ENCODE results near the gene THUMPD3. TPM values are rescaled to one million over a fixed set of nuclear protein-coding genes. Genes with fewer than 3 reads are reported as not detected.

Gene THUMPD3
- total and polyA plus RNA-seq, 2 of the 13 experiments (the other 11 are each of a cell fraction or from before 2014, with no cell fraction given) = 31.2 to 44.1 TPM

DNA sequence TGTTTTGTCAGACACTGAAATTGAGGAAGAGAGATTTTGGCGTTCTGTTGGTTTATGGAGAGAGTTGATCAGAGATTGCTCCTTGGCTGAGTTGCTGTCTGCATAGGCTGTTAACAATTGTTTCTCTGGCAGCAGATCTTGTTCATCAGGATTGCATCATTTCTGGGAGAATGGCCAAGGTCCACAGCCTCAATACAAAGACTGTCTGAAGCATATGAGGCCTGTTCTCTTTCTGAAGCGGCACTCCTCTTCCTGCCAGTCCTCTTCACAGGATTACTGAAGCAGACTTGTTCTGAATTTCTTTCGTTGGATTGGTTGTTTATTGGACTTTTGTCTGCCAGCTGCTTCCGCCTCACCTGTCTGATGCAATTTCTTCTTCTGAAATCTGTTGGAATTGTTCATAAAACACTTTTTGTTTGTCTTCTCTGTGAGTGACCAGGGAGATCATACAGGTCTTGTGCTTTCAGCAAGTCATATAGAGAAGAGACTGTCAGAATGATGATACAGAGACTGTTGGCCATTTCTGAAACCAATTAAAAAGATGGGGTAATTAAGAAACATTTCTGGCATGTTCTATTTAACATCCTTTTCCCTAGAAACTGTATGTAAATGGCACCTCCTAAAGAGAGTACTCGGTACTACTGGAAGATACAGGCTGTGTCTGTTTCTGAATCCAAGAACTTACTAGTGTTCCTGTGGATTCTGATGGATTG lies 60.0 kb downstream of the THUMPD3 start (continued):
- TF ChIP-seq, protein P1, sequence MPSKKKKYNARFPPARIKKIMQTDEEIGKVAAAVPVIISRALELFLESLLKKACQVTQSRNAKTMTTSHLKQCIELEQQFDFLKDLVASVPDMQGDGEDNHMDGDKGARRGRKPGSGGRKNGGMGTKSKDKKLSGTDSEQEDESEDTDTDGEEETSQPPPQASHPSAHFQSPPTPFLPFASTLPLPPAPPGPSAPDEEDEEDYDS (CRISPR knock-in tag; IDR thresholded peaks at IDR 0.05) = peak; percentile 60; the same call in 1 of the 2 replicates
- TF ChIP-seq IRF2 (CRISPR knock-in tag; IDR thresholded peaks at IDR 0.05) = peak; percentile 90
- TF ChIP-seq, protein P2, sequence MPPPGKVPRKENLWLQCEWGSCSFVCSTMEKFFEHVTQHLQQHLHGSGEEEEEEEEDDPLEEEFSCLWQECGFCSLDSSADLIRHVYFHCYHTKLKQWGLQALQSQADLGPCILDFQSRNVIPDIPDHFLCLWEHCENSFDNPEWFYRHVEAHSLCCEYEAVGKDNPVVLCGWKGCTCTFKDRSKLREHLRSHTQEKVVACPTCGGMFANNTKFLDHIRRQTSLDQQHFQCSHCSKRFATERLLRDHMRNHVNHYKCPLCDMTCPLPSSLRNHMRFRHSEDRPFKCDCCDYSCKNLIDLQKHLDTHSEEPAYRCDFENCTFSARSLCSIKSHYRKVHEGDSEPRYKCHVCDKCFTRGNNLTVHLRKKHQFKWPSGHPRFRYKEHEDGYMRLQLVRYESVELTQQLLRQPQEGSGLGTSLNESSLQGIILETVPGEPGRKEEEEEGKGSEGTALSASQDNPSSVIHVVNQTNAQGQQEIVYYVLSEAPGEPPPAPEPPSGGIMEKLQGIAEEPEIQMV (CRISPR knock-in tag; IDR thresholded peaks at IDR 0.05; ENCODE audit: low read depth) = peak; percentile 42; the same call in 1 of the 2 replicates
- TF ChIP-seq HNF4A (CRISPR knock-in tag; IDR thresholded peaks at IDR 0.05) = peak; percentile 97
- TF ChIP-seq, protein P3, sequence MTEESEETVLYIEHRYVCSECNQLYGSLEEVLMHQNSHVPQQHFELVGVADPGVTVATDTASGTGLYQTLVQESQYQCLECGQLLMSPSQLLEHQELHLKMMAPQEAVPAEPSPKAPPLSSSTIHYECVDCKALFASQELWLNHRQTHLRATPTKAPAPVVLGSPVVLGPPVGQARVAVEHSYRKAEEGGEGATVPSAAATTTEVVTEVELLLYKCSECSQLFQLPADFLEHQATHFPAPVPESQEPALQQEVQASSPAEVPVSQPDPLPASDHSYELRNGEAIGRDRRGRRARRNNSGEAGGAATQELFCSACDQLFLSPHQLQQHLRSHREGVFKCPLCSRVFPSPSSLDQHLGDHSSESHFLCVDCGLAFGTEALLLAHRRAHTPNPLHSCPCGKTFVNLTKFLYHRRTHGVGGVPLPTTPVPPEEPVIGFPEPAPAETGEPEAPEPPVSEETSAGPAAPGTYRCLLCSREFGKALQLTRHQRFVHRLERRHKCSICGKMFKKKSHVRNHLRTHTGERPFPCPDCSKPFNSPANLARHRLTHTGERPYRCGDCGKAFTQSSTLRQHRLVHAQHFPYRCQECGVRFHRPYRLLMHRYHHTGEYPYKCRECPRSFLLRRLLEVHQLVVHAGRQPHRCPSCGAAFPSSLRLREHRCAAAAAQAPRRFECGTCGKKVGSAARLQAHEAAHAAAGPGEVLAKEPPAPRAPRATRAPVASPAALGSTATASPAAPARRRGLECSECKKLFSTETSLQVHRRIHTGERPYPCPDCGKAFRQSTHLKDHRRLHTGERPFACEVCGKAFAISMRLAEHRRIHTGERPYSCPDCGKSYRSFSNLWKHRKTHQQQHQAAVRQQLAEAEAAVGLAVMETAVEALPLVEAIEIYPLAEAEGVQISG (CRISPR knock-in tag; IDR thresholded peaks at IDR 0.05) = peak; percentile 79
- peak; percentile 98 for TF ChIP-seq ETV5 (CRISPR knock-in tag; IDR thresholded peaks at IDR 0.05; ENCODE audit: borderline replicate concordance)
- TF ChIP-seq ZNF605 (CRISPR knock-in tag; IDR thresholded peaks at IDR 0.05) = 0 out of 2 replicates have a peak, but pooled peaks have one; percentile 43
- TF ChIP-seq TCF7L2 (IDR thresholded peaks at IDR 0.05; ENCODE audit: low read depth, low read length) = no peak
- TF ChIP-seq KDM2A (CRISPR knock-in tag; IDR thresholded peaks at IDR 0.05; ENCODE audit: borderline replicate concordance, low read depth) = 0 out of 2 replicates have a peak, but pooled peaks have one; percentile 26
- TF ChIP-seq, protein P4, sequence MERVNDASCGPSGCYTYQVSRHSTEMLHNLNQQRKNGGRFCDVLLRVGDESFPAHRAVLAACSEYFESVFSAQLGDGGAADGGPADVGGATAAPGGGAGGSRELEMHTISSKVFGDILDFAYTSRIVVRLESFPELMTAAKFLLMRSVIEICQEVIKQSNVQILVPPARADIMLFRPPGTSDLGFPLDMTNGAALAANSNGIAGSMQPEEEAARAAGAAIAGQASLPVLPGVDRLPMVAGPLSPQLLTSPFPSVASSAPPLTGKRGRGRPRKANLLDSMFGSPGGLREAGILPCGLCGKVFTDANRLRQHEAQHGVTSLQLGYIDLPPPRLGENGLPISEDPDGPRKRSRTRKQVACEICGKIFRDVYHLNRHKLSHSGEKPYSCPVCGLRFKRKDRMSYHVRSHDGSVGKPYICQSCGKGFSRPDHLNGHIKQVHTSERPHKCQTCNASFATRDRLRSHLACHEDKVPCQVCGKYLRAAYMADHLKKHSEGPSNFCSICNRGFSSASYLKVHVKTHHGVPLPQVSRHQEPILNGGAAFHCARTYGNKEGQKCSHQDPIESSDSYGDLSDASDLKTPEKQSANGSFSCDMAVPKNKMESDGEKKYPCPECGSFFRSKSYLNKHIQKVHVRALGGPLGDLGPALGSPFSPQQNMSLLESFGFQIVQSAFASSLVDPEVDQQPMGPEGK (CRISPR knock-in tag; IDR thresholded peaks at IDR 0.05) = peak; percentile 40
- 0 out of 2 replicates have a peak, but pooled peaks have one; percentile 57 for TF ChIP-seq KMT2A (CRISPR knock-in tag; IDR thresholded peaks at IDR 0.05)
- peak; percentile 81; the same call in 1 of the 2 replicates for TF ChIP-seq YEATS2 (CRISPR knock-in tag; IDR thresholded peaks at IDR 0.05; ENCODE audit: borderline replicate concordance)
- 0 out of 2 replicates have a peak, but pooled peaks have one; percentile 29 for TF ChIP-seq MYNN (CRISPR knock-in tag; IDR thresholded peaks at IDR 0.05; ENCODE audit: low read depth)
- peak; percentile 63; the same call in 1 of the 2 replicates for TF ChIP-seq KDM5A (IDR thresholded peaks at IDR 0.05; ENCODE audit: borderline replicate concordance, low read length)
- TF ChIP-seq XRCC5 (optimal IDR thresholded peaks at IDR 0.05; ENCODE audit: low read length) = peak; percentile 72
- peak; percentile 55; the same call in 1 of the 2 replicates for TF ChIP-seq ARNT2 (CRISPR knock-in tag; IDR thresholded peaks at IDR 0.05; ENCODE audit: low read depth)
- no peak for TF ChIP-seq NFRKB (IDR thresholded peaks at IDR 0.05)
- TF ChIP-seq, protein P5, sequence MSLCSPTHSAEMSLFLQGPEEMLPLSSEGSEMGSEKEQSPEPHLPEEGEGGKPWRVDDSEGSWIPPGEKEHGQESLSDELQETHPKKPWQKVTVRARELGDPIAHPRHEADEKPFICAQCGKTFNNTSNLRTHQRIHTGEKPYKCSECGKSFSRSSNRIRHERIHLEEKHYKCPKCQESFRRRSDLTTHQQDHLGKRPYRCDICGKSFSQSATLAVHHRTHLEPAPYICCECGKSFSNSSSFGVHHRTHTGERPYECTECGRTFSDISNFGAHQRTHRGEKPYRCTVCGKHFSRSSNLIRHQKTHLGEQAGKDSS (CRISPR knock-in tag; IDR thresholded peaks at IDR 0.05; ENCODE audit: borderline replicate concordance, low read depth) = no peak
- TF ChIP-seq, protein P6, sequence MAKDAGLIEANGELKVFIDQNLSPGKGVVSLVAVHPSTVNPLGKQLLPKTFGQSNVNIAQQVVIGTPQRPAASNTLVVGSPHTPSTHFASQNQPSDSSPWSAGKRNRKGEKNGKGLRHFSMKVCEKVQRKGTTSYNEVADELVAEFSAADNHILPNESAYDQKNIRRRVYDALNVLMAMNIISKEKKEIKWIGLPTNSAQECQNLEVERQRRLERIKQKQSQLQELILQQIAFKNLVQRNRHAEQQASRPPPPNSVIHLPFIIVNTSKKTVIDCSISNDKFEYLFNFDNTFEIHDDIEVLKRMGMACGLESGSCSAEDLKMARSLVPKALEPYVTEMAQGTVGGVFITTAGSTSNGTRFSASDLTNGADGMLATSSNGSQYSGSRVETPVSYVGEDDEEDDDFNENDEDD (CRISPR knock-in tag; IDR thresholded peaks at IDR 0.05; ENCODE audit: borderline replicate concordance) = peak; percentile 36; the same call in 1 of the 2 replicates
- peak; percentile 85 for TF ChIP-seq NCOA2 (CRISPR knock-in tag; IDR thresholded peaks at IDR 0.05)

All from HepG2 (cell line).